ENCODE measurements around the gene TIPARP.
"Not testable (repeated sequence)": the region's sequence is repeated elsewhere in the genome, so short reads cannot be mapped to it uniquely, and the experiment has no call there.

The TIPARP gene

GRCh38 chr3:156710429-156710828 lies 36.0 kb downstream of the TIPARP start:
- no peak for DNase-seq (ENCODE audit: low read depth in 2 of 2)

- DNase-seq (ENCODE audit: low read depth in 2 of 2): no peak
These were observed 36.7 kb downstream of the TIPARP start for GRCh38 chr3:156711113-156711512.

GRCh38 chr3:156711944-156712343 lies 37.6 kb downstream of the TIPARP start:
- DNase-seq (ENCODE audit: low read depth in 2 of 2): not testable (repeated sequence)

- DNase-seq (ENCODE audit: low read depth in 2 of 2): no peak
These were observed 41.9 kb downstream of the TIPARP start for GRCh38 chr3:156716105-156716862.

- no peak for DNase-seq (ENCODE audit: low read depth in 2 of 2)
These were observed 44.4 kb downstream of the TIPARP start for GRCh38 chr3:156718622-156719306.

GRCh38 chr3:156720826-156721225 lies 46.4 kb downstream of the TIPARP start:
- no peak for DNase-seq (ENCODE audit: low read depth in 2 of 2)

- DNase-seq (ENCODE audit: low read depth in 2 of 2): no peak
These were observed 47.6 kb downstream of the TIPARP start for GRCh38 chr3:156721687-156722618.

GRCh38 chr3:156723182-156723619 lies 48.8 kb downstream of the TIPARP start:
- DNase-seq (ENCODE audit: low read depth in 2 of 2): no peak

GRCh38 chr3:156725682-156726081 lies 51.3 kb downstream of the TIPARP start:
- no peak for DNase-seq (ENCODE audit: low read depth in 2 of 2)

GRCh38 chr3:156726456-156726855 lies 52.1 kb downstream of the TIPARP start:
- DNase-seq (ENCODE audit: low read depth in 2 of 2): no peak

- DNase-seq (ENCODE audit: low read depth in 2 of 2): no peak
These were observed 53.3 kb downstream of the TIPARP start for GRCh38 chr3:156727519-156728205.

GRCh38 chr3:156728267-156728985 lies 54.0 kb downstream of the TIPARP start:
- no peak for DNase-seq (ENCODE audit: low read depth in 2 of 2)

- no peak for DNase-seq (ENCODE audit: low read depth in 2 of 2)
These were observed 55.2 kb downstream of the TIPARP start for GRCh38 chr3:156729460-156730179.

- no peak for DNase-seq (ENCODE audit: low read depth in 2 of 2)
These were observed 57.4 kb downstream of the TIPARP start for GRCh38 chr3:156731813-156732212.

GRCh38 chr3:156732261-156732660 lies 57.9 kb downstream of the TIPARP start:
- no peak for DNase-seq (ENCODE audit: low read depth in 2 of 2)

GRCh38 chr3:156732715-156733421 lies 58.5 kb downstream of the TIPARP start:
- DNase-seq (ENCODE audit: low read depth in 2 of 2): no peak

GRCh38 chr3:156734661-156735060 lies 60.3 kb downstream of the TIPARP start:
- DNase-seq (ENCODE audit: low read depth in 2 of 2): not testable (repeated sequence)

- no peak for DNase-seq (ENCODE audit: low read depth in 2 of 2)
These were observed 61.1 kb downstream of the TIPARP start for GRCh38 chr3:156735471-156735870.

- DNase-seq (ENCODE audit: low read depth in 2 of 2): not testable (repeated sequence)
These were observed 62.7 kb downstream of the TIPARP start for GRCh38 chr3:156737049-156737448.

- no peak for DNase-seq (ENCODE audit: low read depth in 2 of 2)
These were observed 63.9 kb downstream of the TIPARP start for GRCh38 chr3:156738251-156738650.

All from stimulated activated CD8-positive, alpha-beta memory T cell treated with anti-CD3 and anti-CD28 coated beads, Interleukin-2, amount 100 ng/mL, for 1 hour (primary cell).